SK-N-SH (cell line): Measurements from ENCODE around the gene GABRB3. TPM values are rescaled to one million over a fixed set of nuclear protein-coding genes. Genes with fewer than 3 reads are reported as not detected.

Source experiments
- CTCF ChIA-PET: fragments of 300-600, 350-600 bp; formaldehyde crosslinking; extraction: SDS; loops from one replicate; lab custom pipeline; 2021; lab: Yijun Ruan, JAX
- POLR2A ChIA-PET: fragments of 350-600 bp; sonication (Branson Sonifier 250); formaldehyde crosslinking; extraction: SDS; loops from one replicate; lab custom pipeline; 2020; ENCODE audit warnings: antibody characterized with exemption, inconsistent platforms; lab: Yijun Ruan, JAX
- DNase-seq: peaks from one replicate; pipeline ENCODE4 v3.0.0; 2012
- H2AFZ ChIP-seq: fragments of 200-600 bp; sonication (generic); 2 replicates; pipeline ENCODE4 v1.8.1; 2016; ENCODE audit warnings: antibody characterized with exemption, mild to moderate bottlenecking, low read depth
- H3F3A ChIP-seq: fragments of 200-600 bp; sonication (generic); replicated peaks from 2 replicates; pipeline ENCODE3; 2016; ENCODE audit warnings: antibody characterized with exemption, mild to moderate bottlenecking; ENCODE audit not compliant: insufficient read depth
- H3K27ac ChIP-seq, 2 experiments: fragments of 200-500 bp in 1 of 2; fragments of 200-600 bp in 1 of 2; sonication (Bioruptor generic) in 1 of 2; sonication (generic), shearing (Covaris generic) in 1 of 2; 2 replicates each; pipeline versions ENCODE4 v1.5.1 to v1.6.1; 2014 to 2016; ENCODE audit warnings: low read depth in 2 of 2, inconsistent platforms in 1 of 2, low read length in 1 of 2, mild to moderate bottlenecking in 1 of 2, mixed read lengths in 1 of 2
- H3K27me3 ChIP-seq: fragments of 200-600 bp; sonication (generic), shearing (Covaris generic); 2 replicates; pipeline ENCODE4 v1.6.1; 2016; ENCODE audit warnings: mixed run types; ENCODE audit not compliant: insufficient read depth
- H3K36me3 ChIP-seq, 2 experiments: fragments of 200-500 bp in 1 of 2; fragments of 200-600 bp in 1 of 2; sonication (Bioruptor generic) in 1 of 2; sonication (generic) in 1 of 2; replicated peaks in 1 of 2; 2 replicates each; pipeline versions ENCODE3 to v1.5.1; 2014 to 2016; ENCODE audit warnings: low read length in 1 of 2, mild to moderate bottlenecking in 1 of 2; ENCODE audit not compliant: insufficient read depth in 2 of 2, control insufficient read depth in 1 of 2
- H3K4me1 ChIP-seq, 2 experiments: fragments of 200-500 bp in 1 of 2; fragments of 200-600 bp in 1 of 2; sonication (Bioruptor generic) in 1 of 2; sonication (generic), shearing (Covaris generic) in 1 of 2; 2 replicates each; pipeline versions ENCODE4 v1.5.1 to v1.6.1; 2014 to 2016; ENCODE audit warnings: low read depth in 1 of 2, low read length in 1 of 2, mixed run types in 1 of 2; ENCODE audit not compliant: insufficient read depth in 2 of 2, control insufficient read depth in 1 of 2
- H3K4me2 ChIP-seq: fragments of 200-600 bp; sonication (generic), shearing (Covaris generic); 2 replicates; pipeline ENCODE4 v1.6.1; 2017; ENCODE audit warnings: mixed run types
- H3K4me3 ChIP-seq, 2 experiments: fragments of 200-500 bp in 1 of 2; fragments of 200-600 bp in 1 of 2; sonication (Bioruptor generic) in 1 of 2; sonication (generic), shearing (Covaris generic) in 1 of 2; 2 replicates each; pipeline versions ENCODE4 v1.5.1 to v1.8.1; 2014 to 2016; ENCODE audit warnings: low read depth in 2 of 2, inconsistent platforms in 1 of 2, low read length in 1 of 2, mild to moderate bottlenecking in 1 of 2, mixed read lengths in 1 of 2, moderate library complexity in 1 of 2
- H3K79me2 ChIP-seq: fragments of 200-600 bp; sonication (generic); 2 replicates; pipeline ENCODE4 v1.8.1; 2017; ENCODE audit warnings: mild to moderate bottlenecking; ENCODE audit not compliant: insufficient read depth
- H3K9ac ChIP-seq: fragments of 200-600 bp; sonication (generic); 2 replicates; pipeline ENCODE4 v1.6.1; 2017; ENCODE audit warnings: mixed run types
- H3K9me2 ChIP-seq: fragments of 200-600 bp; sonication (generic); 2 replicates; pipeline ENCODE4 v1.6.1; 2017; ENCODE audit warnings: mixed run types
- H3K9me3 ChIP-seq: fragments of 200-600 bp; sonication (generic); 2 replicates; pipeline ENCODE4 v1.6.1; 2017; ENCODE audit warnings: mixed run types, mild to moderate bottlenecking, moderate library complexity
- H4K20me1 ChIP-seq: fragments of 200-600 bp; sonication (generic); 2 replicates; pipeline ENCODE4 v1.6.1; 2017; ENCODE audit warnings: mild to moderate bottlenecking, mixed run types; ENCODE audit not compliant: insufficient read depth
- CTCF ChIP-seq: fragments of 200-600 bp; sonication (generic); IDR thresholded peaks from 2 replicates; pipeline ENCODE4 v1.6.1; 2017; ENCODE audit warnings: antibody characterized with exemption, mild to moderate bottlenecking, moderate library complexity
- EP300 ChIP-seq, 2 experiments: IDR thresholded peaks; 2 replicates each; pipeline versions ENCODE4 v1.4.0 to v1.6.1; 2012; ENCODE audit warnings: borderline replicate concordance in 1 of 2, low read depth in 1 of 2, low read length in 1 of 2
- EZH2phosphoT487 ChIP-seq: fragments of 200-600 bp; sonication (generic); IDR thresholded peaks from 2 replicates; pipeline ENCODE4 v1.6.1; 2017; ENCODE audit warnings: low read depth, mixed run types, mild to moderate bottlenecking, antibody characterized with exemption, moderate library complexity, borderline replicate concordance
- FOSL2 ChIP-seq: IDR thresholded peaks from 2 replicates; pipeline ENCODE4 v1.4.0; 2012; ENCODE audit warnings: low read depth, mild to moderate bottlenecking, moderate library complexity, borderline replicate concordance
- FOXJ3 ChIP-seq: sonication (generic); formaldehyde crosslinking; IDR thresholded peaks from 2 replicates; pipeline ENCODE4 v1.5.1; 2020; ENCODE audit warnings: mild to moderate bottlenecking, missing genetic modification reagents
- FOXM1 ChIP-seq: IDR thresholded peaks from 2 replicates; pipeline ENCODE4 v1.4.0; 2012; ENCODE audit warnings: low read depth, mild to moderate bottlenecking
- GATA2 ChIP-seq: sonication (generic); formaldehyde crosslinking; IDR thresholded peaks from 2 replicates; pipeline ENCODE4 v1.5.0; 2020; ENCODE audit warnings: mild to moderate bottlenecking, missing genetic modification reagents
- MAX ChIP-seq: IDR thresholded peaks from 2 replicates; pipeline ENCODE4 v1.4.0; 2012; ENCODE audit warnings: low read depth
- PBX3 ChIP-seq: IDR thresholded peaks from 2 replicates; pipeline ENCODE4; 2012
- POLR2AphosphoS5 ChIP-seq: IDR thresholded peaks from 2 replicates; pipeline ENCODE4 v1.6.1; 2012; ENCODE audit warnings: low read depth, low read length
- RFX5 ChIP-seq: IDR thresholded peaks from 2 replicates; pipeline ENCODE4 v1.6.1; 2012; ENCODE audit warnings: mild to moderate bottlenecking, improper control_type of control experiment, low read length
- RXRA ChIP-seq: IDR thresholded peaks from 2 replicates; pipeline ENCODE4 v1.4.0; 2012; ENCODE audit warnings: low read depth, mild to moderate bottlenecking, borderline replicate concordance
- SIN3A ChIP-seq: IDR thresholded peaks from 2 replicates; pipeline ENCODE4 v1.6.1; 2012; ENCODE audit warnings: low read depth, mild to moderate bottlenecking, low read length, moderate library complexity, borderline replicate concordance
- SMC3 ChIP-seq: IDR thresholded peaks from 2 replicates; pipeline ENCODE4 v1.6.1; 2012; ENCODE audit warnings: low read depth, low read length, improper control_type of control experiment
- TAF1 ChIP-seq: IDR thresholded peaks from 2 replicates; pipeline ENCODE4 v1.6.1; 2012; ENCODE audit warnings: low read depth, mild to moderate bottlenecking, low read length, moderate library complexity, borderline replicate concordance
- TCF12 ChIP-seq: IDR thresholded peaks from 2 replicates; pipeline ENCODE4 v1.4.0; 2012
- TEAD4 ChIP-seq: IDR thresholded peaks from 2 replicates; pipeline ENCODE4 v1.4.0; 2012; ENCODE audit warnings: mild to moderate bottlenecking, borderline replicate concordance; ENCODE audit not compliant: insufficient read depth
- WGBS: methylation state at CpG from one replicate; pipeline ENCODE4 v1.1.6; 2017; ENCODE audit warnings: low lambda C conversion rate; 5-methylcytosine and 5-hydroxymethylcytosine counted together
- polyA plus RNA-seq, 3 experiments: library from polyadenylated mRNA; depleted of rRNA; stranded (reverse); fragments of >200 nt; gene quantifications; 2 replicates each; pipeline ENCODE4 v1.2.3, GENCODE V29; 2012
- TF ChIP-seq, protein P1 (sequence below): fragments of 150-350 bp; IDR thresholded peaks from 2 replicates; pipeline ENCODE4 v1.6.1; 2016; ENCODE audit warnings: mild to moderate bottlenecking, low read depth, low read length

The GABRB3 gene
- polyA plus RNA-seq, 1 of the 3 experiments (the other 2 are of a cell fraction) = 0.10 TPM

DNA sequence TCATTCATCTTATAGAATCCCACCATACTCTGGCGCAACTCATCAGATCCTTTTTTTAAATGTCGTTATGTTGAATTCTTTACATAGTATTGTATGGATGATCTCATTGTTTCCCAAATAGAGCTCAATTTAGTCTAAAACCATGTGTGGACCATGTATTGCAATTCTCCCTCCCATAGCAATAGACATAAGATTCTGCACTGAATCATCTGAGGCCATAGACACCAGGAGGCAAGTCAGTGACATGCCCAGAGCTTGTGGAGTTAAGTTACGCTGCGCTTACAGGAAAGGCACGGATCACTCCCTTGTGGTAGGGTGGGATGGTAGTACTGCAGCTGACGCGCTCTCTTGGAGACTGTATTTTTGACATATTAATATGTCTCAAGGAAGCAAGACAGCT, 211.0 kb downstream of the GABRB3 start:
- no peaks in the 10 kb centered on the region for H3K27me3 ChIP-seq
- H3K9me3 ChIP-seq = no peaks in the 10 kb centered on the region
- POLR2A ChIA-PET = no interaction called here
- no peaks in the 10 kb centered on the region for H3K79me2 ChIP-seq
- no peak overlapping the region for H2AFZ ChIP-seq
- H3K27ac ChIP-seq = no peak overlapping the region
- H4K20me1 ChIP-seq = no peaks in the 10 kb centered on the region
- no peaks in the 10 kb centered on the region for H3K9me2 ChIP-seq
- no peak overlapping the region for H3K9ac ChIP-seq
- no peaks in the 10 kb centered on the region for H3F3A ChIP-seq
- no peaks in the 10 kb centered on the region for H3K36me3 ChIP-seq
- no peak for TF ChIP-seq TEAD4
- TF ChIP-seq POLR2AphosphoS5 = no peak
- TF ChIP-seq FOSL2 = no peak
- no peak for TF ChIP-seq SMC3
- no peak for TF ChIP-seq GATA2
- no peak for TF ChIP-seq RFX5
- no peak for TF ChIP-seq FOXJ3 (CRISPR knock-in tag)
- no peak for TF ChIP-seq SIN3A
- TF ChIP-seq FOXM1 = no peak
- TF ChIP-seq EZH2phosphoT487 = no peak
- TF ChIP-seq TCF12 = no peak
- no peak for TF ChIP-seq TAF1
- TF ChIP-seq, protein P1, sequence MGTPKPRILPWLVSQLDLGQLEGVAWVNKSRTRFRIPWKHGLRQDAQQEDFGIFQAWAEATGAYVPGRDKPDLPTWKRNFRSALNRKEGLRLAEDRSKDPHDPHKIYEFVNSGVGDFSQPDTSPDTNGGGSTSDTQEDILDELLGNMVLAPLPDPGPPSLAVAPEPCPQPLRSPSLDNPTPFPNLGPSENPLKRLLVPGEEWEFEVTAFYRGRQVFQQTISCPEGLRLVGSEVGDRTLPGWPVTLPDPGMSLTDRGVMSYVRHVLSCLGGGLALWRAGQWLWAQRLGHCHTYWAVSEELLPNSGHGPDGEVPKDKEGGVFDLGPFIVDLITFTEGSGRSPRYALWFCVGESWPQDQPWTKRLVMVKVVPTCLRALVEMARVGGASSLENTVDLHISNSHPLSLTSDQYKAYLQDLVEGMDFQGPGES = no peak
- TF ChIP-seq EP300 (IDR thresholded peaks at IDR 0.05; ENCODE audit: borderline replicate concordance in 1 of 2, low read depth in 1 of 2, low read length in 1 of 2) = no peak
- TF ChIP-seq MAX = no peak
- TF ChIP-seq CTCF = no peak
- no peak for TF ChIP-seq RXRA
- TF ChIP-seq PBX3 = no peak
- TF ChIP-seq, all 33 proteins: peak for 0
- WGBS = 68% methylated on average over 7 of the region's 7 CpGs
- no peaks in the 10 kb centered on the region for H3K4me1 ChIP-seq
- DNase-seq = no peak
- no peak overlapping the region for H3K4me3 ChIP-seq
- CTCF ChIA-PET = no interaction called here
- H3K4me2 ChIP-seq = no peak overlapping the region
